LNCAP (cell line): Measurements from ENCODE around the gene ZNF639.

Source experiments
- TF ChIP-seq, protein P1 (sequence below): fragments of 450-650 bp; IDR thresholded peaks from 2 replicates; pipeline ENCODE4 v1.5.1; 2017; ENCODE audit warnings: mild to moderate bottlenecking

Gene ZNF639

DNA sequence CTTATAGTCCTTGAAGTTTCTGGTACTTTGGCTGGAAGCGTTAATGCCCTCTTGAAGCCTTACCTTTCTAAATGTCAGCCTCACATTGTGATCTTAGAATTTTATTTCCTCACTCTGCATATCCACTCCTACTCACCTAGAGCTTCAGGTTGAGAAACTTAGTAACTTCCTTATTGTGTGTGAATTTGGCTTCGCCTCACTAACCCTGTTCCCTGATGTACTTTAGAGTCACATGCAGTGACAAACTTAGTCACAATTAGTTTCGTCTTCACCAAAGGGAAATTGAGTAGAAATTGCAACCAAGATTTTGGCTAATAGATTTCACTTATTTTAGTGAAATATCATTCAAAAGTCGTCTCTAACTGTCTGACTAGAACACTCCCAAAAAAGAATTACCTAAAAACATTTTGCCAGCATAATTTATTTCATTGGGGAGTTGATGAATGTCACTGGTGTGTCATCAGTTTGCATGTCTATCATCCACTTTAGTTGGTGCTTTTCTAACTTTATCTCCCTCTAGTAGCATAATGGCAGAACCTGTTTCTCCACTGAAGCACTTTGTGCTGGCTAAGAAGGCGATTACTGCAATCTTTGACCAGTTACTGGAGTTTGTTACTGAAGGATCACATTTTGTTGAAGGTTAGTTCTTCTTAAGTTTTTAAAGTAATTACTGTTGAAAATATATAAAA, 25.6 kb downstream of the ZNF639 start:
- TF ChIP-seq, protein P1, sequence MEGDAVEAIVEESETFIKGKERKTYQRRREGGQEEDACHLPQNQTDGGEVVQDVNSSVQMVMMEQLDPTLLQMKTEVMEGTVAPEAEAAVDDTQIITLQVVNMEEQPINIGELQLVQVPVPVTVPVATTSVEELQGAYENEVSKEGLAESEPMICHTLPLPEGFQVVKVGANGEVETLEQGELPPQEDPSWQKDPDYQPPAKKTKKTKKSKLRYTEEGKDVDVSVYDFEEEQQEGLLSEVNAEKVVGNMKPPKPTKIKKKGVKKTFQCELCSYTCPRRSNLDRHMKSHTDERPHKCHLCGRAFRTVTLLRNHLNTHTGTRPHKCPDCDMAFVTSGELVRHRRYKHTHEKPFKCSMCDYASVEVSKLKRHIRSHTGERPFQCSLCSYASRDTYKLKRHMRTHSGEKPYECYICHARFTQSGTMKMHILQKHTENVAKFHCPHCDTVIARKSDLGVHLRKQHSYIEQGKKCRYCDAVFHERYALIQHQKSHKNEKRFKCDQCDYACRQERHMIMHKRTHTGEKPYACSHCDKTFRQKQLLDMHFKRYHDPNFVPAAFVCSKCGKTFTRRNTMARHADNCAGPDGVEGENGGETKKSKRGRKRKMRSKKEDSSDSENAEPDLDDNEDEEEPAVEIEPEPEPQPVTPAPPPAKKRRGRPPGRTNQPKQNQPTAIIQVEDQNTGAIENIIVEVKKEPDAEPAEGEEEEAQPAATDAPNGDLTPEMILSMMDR = no peak

DNA sequence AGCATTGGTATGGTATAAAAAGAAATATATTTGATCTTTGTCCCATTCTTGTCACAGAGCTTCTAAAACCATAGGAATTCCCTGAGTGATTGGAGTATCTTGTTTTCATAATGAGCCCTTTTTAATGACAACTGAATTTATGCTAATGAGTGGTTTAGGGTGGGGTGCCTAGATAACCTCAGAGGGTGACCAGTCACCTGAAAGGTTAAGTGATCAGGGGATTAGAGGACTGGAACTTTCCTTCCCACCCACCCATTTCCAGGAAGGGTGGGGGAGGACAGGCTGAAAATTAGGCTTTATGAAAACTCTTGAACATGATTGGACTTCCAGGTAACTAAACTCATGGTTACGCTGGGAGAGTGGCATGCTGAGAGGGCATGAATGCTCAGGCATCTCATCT, 33.2 kb downstream of the ZNF639 start:
- TF ChIP-seq, protein P1 = no peak

DNA sequence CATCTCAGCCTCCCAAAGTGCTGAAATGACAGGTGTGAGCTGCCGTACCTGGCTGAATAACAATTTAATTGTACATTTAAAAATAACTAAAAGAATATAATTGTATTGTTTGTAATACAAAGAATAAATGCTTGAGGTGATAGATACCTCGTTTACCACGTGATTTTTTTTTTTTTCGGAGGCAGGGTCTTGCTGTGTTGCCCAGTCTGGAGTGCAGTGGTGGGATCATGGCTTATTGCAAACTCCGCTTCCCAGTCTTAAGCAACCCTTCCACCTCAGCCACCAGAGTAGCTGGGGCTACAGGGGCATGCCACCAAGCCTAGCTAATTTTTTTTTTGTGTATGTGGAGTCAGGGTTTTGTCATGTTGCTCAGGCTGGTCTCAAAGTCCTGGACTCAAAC, 40.5 kb downstream of the ZNF639 start:
- TF ChIP-seq, protein P1 = no peak

DNA sequence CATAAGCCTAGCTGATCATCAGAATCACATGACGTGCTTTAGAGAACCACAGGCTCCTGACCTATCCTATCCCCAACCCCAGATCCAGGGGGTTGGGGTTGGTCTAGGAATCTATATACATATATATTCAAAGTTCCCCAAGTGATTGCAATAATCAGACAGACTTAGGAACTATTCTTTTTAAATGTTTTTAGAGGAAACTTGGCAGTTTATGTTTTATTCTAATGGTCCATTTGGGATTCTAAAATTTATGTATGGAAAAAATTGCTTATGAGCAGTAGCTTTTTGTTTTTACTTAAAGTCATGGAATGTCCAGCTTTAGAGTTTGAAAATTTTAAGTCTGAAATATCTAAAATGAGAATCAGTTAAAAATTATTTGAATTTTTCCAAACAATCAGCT, 46.8 kb downstream of the ZNF639 start:
- TF ChIP-seq, protein P1 = no peak

DNA sequence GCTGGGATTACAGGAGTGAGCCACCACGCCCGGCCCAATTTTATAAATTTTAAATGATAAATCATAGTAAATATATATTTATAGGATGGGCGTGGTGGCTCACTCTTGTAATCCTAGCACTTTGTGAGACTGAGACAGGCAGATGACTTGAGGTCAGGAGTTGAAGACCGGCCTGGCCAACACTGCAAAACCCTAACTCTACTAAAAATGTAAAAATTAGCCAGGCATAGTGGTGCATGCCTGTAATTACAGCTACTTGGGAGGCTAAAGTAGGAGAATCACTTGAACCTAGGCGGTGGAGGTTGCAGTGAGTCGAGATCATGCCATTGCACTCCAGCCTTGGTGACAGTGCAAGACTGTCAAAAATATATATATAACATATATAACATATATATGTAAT, 51.1 kb downstream of the ZNF639 start:
- TF ChIP-seq, protein P1 = no peak

DNA sequence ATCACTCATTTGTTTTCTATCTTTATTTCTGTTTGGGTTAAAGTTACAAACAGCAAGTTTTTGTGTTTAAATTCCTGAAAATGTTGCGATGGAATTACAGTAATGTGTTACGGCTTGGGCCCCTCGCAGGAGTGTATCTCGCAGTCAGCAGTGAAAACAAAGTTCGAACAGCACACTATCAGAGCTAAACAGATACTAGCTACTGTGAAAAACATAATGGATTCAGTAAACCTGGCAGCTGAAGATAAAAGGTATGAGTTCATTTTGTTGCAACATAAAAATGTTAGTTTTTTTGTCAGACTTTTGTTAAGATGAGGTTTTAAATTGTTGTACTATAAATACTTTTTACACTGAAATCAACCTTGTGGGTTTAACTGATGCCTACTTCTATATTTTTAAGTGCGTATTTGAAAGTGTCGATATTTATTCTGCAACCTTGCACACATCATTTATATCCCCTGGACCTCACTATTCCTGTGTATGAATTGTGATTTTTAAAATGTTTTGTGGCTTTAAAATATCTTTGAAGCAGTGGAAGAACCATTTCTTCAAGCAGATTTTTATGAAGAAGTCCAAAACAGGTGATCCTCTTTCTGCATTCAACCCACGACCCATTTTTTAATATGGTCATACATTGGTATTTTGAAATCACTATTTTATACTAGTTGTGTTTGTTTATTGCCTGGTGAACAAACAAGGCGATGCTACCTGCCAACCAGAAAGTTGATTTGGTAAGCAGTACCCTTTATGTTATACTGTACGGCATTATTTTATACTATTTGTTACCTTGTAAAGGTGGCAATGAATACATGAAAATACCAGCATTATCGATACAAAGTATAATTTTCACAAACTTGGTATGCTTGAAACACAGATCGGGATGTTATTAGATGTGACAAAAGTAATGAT, 52.5 kb downstream of the ZNF639 start:
- TF ChIP-seq, protein P1 = no peak

DNA sequence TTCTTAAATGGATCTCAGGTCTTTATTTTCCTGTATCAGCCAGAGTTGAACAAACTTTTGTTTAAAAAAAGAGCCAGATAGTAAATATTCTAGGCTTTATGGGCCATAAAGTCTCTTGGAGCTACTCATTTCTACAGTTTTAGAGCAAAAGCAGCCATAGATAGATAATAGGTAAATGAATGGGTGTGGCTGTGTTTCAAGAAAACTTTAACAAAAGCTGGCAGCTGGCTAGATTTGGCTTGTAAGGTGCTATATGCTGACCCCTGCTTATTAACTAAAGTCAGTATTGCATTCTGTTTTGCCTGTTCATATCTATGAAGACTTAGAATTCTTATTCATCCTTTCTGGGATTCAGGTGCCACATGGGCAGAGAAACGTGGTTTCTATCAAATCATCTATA, 53.6 kb downstream of the ZNF639 start:
- TF ChIP-seq, protein P1 = no peak
